ENCODE results near the gene HS6ST1.

HS6ST1 gene

DNA sequence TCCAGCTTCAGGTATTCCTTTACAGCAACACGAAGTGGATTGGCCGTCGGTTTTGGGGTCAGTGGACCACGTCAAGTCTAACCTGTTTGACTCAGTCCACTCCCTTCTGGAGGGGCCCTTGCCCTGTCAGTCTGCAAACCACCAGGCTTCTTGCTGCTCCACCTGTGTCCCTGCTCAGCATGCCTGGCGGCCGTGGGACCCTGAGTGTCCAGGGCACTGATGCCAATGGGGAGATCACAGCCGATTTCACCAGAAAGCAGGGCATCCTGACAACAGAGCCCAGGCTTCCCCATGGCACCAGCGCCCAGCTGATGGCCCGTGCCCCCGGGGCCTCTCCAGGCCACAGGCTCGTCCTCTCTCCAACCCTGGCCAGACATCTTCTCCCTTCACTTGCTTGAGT is 41.2 kb upstream of the HS6ST1 start:
- Histone ChIP-seq H3K36me3 (replicated peaks) (no peaks in the 10 kb centered on the region), H3K4me3 (ENCODE audit: low read depth, low read length) (no peak overlapping the region), H3K27ac (no peak overlapping the region), H3K27me3 (replicated peaks) (no peaks in the 10 kb centered on the region)
- in situ Hi-C loops (cut with HindIII; ENCODE audit: low pct_ligation_motif_present, low sequenced_read_pairs), result no loop called here
- TF ChIP-seq, protein P1, sequence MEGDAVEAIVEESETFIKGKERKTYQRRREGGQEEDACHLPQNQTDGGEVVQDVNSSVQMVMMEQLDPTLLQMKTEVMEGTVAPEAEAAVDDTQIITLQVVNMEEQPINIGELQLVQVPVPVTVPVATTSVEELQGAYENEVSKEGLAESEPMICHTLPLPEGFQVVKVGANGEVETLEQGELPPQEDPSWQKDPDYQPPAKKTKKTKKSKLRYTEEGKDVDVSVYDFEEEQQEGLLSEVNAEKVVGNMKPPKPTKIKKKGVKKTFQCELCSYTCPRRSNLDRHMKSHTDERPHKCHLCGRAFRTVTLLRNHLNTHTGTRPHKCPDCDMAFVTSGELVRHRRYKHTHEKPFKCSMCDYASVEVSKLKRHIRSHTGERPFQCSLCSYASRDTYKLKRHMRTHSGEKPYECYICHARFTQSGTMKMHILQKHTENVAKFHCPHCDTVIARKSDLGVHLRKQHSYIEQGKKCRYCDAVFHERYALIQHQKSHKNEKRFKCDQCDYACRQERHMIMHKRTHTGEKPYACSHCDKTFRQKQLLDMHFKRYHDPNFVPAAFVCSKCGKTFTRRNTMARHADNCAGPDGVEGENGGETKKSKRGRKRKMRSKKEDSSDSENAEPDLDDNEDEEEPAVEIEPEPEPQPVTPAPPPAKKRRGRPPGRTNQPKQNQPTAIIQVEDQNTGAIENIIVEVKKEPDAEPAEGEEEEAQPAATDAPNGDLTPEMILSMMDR (IDR thresholded peaks at IDR 0.05; ENCODE audit: low read depth, low read length, missing control alignments), result no peak
- DNase-seq, result no peak

DNA sequence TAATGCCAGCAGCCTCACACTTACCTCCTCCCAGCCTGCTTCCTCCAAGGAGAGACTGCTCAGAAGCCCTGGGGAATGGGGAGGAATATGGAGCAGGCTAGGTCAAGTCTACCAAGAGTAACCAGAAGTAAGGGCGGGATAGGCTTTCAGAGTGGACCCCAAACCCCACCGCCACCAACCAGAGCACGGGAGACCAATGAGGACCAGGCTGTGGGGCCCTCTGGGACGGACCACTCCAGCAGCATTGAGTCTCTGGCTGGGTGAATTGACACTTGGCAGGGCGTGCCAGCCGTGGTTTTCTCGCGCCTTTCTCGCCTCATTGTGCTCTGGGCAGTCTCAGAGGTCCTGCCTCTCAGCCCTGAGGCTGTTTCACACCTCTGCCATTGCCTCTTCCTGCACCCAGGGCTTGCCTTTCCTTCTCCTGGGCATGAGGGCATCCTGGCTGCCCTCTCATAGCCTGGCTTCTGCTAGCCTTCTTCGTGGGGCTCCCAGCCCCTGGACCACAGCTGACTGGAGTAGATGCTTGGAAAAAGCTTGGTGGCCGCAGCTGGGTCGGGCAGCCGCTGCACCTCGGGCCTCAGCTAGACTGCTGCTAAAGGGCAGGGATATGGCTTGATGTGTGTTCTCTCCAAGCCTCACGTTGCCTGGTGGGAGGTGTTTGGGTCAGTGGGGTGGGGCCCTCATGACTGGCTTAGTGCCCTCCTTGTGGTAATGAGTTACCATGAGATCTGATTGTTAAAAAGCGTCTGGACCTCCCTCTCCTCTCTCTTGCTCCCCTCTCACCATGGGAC is 40.5 kb upstream of the HS6ST1 start:
- Histone ChIP-seq H3K36me3 (replicated peaks) (no peaks in the 10 kb centered on the region), H3K27ac (no peak overlapping the region), H3K27me3 (replicated peaks) (no peaks in the 10 kb centered on the region), H3K4me3 (ENCODE audit: low read depth, low read length) (no peak overlapping the region)
- DNase-seq, result no peak
- TF ChIP-seq, protein P1 (IDR thresholded peaks at IDR 0.05; ENCODE audit: low read depth, low read length, missing control alignments), result no peak
- in situ Hi-C loops (cut with HindIII; ENCODE audit: low pct_ligation_motif_present, low sequenced_read_pairs), result no loop called here

DNA sequence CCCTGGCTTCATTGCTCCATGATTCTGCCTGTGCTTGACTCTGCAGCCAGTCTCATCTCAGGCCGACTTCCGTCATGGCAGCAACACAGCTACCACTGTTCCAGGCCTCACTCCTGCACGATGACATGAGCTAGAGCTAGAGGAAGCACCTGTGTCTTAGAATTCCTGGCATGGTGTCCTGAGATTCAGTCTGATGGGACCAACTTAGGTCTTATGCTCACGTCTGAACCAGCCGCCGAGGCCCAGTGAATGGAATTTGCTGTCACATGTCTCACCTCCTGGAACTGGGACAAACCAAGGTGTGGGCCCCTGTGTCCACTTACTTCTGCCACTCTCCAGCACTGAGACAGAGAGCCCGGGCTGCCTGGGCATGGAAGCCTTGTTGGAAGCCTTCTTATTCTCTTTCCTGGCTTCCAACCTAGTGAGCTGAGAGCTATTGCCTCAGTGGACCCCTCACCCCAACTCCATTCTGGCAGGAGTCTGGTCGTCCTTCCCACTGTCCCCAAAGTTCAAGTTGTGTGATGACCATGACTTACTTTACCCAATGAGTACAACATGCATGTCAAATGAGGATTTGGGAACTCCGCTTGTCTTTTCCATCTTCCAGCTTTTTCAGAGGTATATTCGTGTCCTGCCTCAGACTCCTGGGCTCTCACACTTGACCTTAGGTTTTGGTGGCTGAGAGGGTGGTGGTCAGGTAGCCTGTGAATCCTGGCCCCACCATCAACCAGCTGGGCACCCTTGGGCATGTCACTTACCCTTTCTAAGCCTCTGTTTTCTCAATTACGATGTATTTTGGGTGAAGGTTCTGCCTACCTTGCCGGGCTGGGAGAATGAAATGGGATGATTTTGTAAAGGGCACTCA is 39.1 kb upstream of the HS6ST1 start:
- TF ChIP-seq, protein P1 (IDR thresholded peaks at IDR 0.05; ENCODE audit: low read depth, low read length, missing control alignments), result no peak
- Histone ChIP-seq H3K4me3 (ENCODE audit: low read depth, low read length) (no peak overlapping the region), H3K27ac (no peak overlapping the region), H3K27me3 (replicated peaks) (no peaks in the 10 kb centered on the region), H3K36me3 (replicated peaks) (no peaks in the 10 kb centered on the region)
- in situ Hi-C loops (cut with HindIII; ENCODE audit: low pct_ligation_motif_present, low sequenced_read_pairs), result no loop called here
- DNase-seq, result no peak

DNA sequence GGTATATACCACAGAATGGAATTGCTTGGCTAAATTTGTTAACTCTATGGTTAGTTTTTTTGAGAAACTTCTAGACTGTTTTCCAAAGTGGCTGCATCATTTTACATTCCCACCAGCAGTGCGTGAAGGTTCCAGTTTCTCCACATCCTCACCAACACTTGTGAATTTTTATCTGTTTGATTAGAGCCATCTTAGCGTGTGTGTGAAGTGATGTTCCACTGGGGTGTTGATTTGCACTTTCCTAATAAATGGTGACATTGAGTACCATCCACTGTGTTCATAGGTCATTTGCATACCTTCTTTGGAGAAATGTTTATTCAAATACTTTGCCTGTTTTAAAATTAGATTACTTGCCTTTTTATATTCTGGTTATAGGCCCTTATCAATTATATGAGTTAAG is 37.5 kb upstream of the HS6ST1 start:
- Histone ChIP-seq H3K4me3 (ENCODE audit: low read depth, low read length) (no peak overlapping the region), H3K36me3 (replicated peaks) (no peaks in the 10 kb centered on the region), H3K27ac (no peak overlapping the region), H3K27me3 (replicated peaks) (no peaks in the 10 kb centered on the region)
- DNase-seq, result no peak
- in situ Hi-C loops (cut with HindIII; ENCODE audit: low pct_ligation_motif_present, low sequenced_read_pairs), result no loop called here
- TF ChIP-seq, protein P1 (IDR thresholded peaks at IDR 0.05; ENCODE audit: low read depth, low read length, missing control alignments), result no peak

DNA sequence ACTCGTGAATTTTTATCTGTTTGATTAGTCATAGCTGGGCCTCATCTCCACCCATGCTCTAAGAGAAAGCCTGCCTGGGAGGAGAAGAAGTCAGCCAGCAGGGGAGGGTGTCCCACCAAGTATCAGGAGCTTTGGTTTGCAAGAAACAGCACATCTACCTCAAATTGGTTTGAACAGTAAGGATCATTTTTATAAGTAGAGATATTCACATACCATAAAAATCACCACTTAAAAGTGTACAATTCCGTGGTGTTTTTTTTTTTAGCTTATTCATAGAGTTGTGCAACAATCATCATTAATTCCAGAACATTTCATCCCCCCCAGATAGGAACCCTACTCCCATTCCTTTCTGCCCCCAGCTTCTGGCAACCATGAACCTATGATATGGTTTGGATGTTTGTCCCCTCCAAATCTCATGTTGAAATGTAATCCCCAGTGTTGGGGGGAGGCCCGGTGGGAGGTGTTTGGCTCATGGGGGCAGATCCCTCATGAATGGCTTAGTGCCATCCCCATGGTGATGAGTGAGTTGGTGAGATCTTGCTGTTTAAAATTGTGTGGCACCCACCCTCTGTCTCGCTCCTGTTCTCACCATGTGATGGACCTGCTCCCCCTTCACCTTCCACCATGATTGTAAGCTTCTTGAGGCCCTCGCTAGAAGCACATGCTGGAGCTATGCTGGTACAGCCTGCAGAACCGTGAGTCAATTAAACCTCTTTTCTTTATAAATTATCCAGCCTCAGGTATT is 36.2 kb upstream of the HS6ST1 start:
- Histone ChIP-seq H3K4me3 (ENCODE audit: low read depth, low read length) (no peak overlapping the region), H3K27ac (no peak overlapping the region), H3K27me3 (replicated peaks) (no peaks in the 10 kb centered on the region), H3K36me3 (replicated peaks) (no peaks in the 10 kb centered on the region)
- TF ChIP-seq, protein P1 (IDR thresholded peaks at IDR 0.05; ENCODE audit: low read depth, low read length, missing control alignments), result peak; percentile 63
- in situ Hi-C loops (cut with HindIII; ENCODE audit: low pct_ligation_motif_present, low sequenced_read_pairs), result no loop called here
- peak; percentile 39 for DNase-seq
